ENCODE measurements around the gene KRTAP10-1.
A peak's percentile ranks its signal among the peaks of the same experiment; 100 is the strongest.
"Not testable (repeated sequence)": the region's sequence is repeated elsewhere in the genome, so short reads cannot be mapped to it uniquely, and the experiment has no call there.

KRTAP10-1 gene

DNA sequence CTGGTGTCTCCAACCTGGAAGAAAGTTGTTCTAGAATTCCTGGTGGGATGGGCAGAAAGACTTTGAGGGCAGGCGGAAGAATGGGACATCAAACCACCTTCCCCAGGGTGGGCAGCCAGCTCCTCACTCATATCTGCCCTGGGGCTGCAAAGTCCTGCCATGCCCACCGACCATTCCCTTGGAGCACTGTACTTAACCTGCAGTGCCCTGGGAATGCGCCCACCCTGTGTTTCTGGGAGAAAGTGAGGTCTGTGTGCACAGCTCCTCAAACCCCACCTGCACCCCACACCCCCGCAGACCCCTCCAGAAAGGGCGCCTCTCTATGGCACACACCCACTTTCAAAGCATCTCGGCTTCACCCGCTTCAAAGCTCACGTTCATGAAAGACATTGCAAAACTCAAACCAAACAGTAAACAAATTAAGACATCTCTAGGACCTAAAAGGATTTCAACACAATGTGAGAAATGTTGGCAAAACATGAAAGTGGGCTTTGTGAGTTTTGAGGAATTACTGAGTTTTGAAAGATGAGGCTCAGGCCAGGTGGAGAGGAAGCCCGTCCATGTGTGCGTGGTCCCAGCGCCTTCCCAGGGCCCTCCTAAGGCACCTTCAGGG lies 25.1 kb downstream of the KRTAP10-1 start:
- no peak for DNase-seq

DNA sequence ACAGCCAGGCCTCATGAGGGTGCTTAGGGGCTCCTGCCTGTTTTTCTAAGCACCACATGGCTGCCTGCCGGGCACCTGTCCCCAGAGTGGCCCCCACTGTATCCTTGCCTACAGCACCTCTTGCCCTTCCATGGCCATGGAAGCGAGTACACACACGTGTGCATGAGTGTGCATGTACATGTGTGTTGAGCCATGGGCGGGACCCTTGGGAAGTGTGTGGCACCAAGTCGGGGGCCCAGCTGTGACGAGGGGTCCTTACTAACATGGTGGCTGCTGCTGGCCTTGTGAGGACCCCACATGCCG lies 25.8 kb downstream of the KRTAP10-1 start:
- no peak for DNase-seq

DNA sequence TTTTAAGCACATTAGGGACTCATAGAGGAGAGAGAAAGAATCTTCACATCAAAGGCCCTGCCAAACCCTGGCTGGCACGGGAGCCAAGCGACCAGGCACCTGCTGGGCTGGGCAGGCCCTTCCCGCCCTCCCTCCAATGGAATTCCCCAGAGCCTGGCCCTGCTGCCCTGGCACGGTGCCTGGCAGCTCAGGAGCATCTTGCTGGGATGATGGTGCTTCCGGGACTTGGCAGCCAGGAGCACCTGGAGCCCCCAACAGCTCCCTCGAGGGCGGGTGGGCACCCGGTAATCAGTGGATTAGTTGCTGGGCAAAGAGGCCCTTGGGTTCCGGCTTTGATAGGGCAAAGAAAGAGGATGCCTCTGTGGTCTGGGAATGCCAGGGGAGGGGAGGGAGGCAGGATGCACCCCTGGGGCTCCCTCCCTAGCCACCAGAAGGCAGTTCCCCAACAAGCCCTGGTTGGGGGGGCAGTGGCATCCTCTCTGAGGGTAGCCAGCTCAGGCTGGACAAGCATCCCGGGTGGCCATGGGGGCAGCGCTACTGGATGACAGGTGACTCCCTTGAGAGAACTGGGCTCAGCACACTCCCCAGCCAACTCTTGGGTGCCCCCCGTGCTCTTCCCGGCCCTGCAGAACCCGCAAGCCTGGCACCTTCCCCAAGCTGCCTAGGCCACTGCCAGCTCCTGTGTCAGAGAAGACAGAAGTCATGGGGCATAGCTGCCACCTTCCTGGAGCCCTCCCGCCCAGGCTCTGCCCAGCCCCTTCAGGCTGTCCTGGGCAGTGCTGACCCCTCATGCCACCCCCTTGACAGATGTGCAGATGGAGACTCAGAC lies 26.4 kb downstream of the KRTAP10-1 start:
- DNase-seq: peak; percentile 76

DNA sequence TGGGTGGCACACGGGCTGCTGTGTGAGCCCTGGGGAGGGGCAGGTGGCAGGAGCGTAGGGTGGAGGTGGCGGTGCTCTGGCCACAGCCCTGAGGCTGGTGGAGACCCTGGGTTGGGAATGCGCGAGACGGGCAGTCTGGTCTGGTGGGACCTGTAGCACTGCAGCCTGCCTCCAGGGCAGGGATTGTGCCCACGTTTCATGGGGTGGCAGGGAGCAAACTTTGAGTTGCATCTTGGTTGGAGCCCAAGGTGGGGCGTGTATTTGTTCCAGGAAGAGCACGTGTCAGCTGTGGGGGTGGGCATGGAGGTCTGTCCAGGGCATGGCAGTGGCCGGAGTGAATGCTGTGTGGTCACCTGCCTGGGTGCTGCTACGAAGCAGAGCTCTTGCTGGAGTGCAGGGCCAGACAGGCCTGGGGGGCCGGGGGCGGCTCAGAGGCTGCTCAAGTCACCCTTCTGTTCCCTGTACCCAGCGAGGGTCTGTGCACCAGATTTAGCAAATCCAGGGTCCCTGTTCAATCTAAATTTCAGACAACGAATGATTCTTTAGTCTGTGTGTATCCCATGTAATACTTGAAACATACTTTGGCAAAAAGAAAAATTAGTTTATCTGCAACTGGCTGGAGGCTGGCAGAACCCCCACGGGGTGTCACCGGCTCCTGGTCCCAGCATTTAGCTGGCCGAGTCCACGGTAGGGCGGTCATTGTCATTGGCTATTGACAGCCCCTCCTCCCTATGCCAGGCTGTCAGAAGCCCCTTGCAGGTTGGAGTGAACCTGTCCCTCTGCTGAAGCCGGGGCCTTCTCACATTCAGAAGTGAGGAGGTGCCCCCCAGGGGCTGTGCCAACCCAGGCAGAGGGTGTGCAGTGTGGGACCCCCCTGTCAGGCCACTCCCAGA lies 27.3 kb downstream of the KRTAP10-1 start:
- DNase-seq: no peak

DNA sequence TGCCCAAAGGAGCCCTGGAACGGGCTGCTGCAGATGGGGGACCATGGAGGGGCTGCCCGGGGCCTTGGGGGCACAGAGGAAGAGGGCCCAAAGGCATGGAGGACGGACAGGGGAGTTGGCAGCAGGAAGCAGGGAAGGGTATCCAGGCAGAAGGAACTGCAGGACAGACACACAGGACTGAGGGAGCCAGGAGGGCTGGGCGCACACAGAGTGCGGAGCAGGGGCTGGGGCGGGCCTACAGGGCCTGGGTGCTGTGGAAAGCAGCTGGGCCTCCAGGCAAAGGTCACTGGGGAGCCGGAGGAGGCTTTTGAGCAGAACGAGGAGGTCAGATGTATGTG lies 28.1 kb downstream of the KRTAP10-1 start:
- DNase-seq: no peak

DNA sequence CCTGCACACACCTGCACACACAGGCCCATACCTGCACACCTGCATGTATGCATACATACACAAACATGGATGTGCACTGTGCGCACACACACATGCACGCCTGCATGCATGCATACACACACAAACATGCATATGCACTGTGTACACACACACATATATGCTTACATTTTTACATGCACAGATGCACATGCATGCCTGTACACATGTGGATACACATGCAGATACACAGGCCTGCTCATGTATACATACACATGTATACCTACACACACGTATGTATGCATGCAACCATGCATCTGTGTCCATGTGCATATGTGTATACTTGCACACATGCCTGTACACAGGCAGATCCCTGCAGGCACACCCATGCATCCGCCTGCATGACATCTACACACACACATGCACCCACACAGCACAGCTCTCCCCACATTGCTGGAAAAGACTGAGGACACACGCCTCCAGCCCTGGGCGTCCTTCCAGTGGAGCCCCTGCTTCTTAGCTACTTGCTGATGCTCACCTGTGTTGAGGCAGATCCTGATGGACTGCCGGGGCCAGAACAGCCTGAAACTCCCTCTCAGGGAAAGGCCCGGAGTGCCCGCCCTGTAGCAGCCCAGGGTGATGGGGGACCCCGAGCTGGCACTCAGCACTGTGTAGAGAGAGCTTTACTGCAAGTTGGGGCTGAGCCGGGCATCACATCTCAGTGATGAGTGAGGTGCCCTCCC lies 28.6 kb downstream of the KRTAP10-1 start:
- DNase-seq: no peak

DNA sequence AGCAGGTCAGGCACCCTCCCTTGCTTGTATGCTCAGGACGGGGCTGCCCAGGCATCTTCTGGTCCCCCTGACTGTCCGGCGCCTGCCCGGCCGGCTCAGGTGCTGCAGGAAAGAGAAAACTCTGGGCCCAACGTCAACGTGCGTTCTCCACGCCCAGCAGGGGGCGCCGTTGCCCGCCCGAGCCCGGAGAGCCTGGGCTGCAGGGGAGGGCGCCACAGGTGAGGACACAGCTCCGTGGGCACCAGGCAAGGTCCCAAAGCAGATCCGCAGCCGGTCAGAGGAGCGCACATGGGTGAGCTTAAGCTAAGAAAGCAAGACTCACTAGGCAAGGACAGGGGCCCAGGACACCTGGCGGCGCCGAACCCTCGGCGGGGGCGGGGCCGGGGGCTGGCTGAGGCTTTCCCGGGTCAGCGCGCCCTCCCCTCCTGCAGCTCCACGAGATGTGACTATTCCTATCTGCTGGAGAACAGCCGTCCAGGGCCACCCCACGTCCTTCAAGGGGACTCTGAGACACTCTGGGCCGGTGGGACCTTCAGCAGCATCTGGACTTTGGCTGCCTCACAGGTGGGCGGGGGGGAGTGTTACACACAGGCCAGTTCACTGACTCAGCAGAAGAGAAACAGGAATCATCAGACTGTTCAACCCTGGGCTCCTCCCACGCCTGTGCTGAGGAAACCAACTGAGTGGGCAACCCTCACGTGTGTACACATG lies 29.3 kb downstream of the KRTAP10-1 start:
- DNase-seq: peak; percentile 34

DNA sequence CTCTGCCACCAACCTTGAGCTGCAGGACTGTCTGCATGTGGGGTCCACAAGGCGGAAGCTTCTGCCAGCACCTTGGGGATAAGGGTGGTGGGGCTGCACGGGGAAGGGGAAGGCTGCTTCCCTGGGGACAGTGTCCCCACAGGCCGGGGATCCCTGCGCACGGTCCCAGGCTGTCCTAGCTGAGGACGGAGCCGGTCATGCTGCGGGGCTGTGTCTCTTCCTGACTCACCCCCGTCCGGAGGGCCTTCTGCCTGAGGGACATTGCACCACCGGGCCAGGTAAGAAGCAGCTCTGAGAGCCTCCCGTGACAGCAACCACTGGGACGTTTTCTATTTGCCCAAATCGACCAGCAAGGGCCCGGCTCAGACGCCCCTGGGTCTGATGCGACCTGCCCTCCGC lies 29.9 kb downstream of the KRTAP10-1 start:
- DNase-seq: no peak

DNA sequence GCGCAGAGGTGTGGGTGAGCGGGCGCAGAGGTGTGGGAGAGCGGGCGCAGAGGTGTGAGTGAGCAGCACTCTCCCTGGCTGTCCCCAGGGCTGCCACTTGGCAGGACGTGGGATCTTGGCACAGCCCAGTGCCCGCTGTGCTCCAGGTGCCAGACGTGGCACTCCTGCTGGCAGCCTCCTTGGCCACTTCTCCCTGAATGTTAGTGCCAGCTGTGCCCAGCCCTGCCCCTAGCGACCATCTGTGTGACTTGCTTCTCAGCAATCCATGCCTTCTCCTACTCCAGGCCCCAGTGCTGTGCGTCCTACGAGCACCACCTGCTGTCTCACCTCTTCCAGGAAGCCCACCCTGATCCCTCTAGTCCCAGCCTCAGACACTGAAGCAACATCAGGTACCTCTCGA lies 30.5 kb downstream of the KRTAP10-1 start:
- peak; percentile 54 for DNase-seq

DNA sequence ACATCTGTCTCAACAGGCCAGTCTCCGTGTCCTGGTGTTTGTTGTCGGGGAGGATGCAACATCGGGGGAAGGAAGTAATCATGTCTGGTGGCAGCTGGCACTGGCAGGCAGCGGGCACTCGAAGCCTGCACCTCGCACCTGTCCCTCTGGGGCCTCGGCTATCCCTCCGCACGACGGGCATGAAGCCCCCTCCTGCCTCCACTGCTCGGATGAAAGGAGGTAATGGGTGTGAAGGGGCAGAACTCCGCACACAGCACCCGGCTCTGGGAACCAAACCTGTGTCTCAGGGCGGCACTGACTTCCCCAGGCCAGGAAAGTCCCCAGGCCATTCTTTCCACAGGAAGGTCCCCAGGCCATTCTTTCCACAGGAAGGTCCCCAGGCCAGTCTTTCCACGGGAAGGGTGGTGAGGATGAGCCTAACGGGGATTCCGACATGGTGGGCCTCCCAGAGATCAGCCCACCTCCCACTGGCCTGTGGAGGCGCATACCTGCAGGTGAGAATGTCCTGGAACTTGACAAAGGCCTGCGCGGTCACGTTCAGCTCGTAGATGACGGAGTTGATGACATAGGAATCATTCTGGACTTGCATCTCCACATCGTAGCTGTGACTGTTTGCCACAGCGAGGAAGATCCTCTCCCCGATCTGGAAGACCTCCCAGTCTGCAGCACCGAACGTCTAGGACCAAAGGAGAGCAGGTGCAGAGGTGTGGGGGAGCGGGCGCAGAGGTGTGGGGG lies 31.1 kb downstream of the KRTAP10-1 start:
- no peak for DNase-seq

DNA sequence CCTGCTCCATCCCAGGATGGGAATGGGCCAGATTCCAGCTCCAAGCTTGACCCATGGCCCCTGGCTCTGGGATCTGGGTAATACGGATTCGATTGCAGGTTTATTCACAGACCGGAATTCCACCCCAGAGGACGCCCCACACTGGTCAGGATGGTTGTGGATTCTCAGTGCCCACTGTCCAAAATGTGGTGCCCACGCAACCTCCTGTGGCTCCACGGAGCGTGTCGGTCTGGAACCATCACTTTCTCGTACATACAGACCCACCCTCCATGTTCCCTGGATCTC lies 31.6 kb downstream of the KRTAP10-1 start:
- DNase-seq: no peak

DNA sequence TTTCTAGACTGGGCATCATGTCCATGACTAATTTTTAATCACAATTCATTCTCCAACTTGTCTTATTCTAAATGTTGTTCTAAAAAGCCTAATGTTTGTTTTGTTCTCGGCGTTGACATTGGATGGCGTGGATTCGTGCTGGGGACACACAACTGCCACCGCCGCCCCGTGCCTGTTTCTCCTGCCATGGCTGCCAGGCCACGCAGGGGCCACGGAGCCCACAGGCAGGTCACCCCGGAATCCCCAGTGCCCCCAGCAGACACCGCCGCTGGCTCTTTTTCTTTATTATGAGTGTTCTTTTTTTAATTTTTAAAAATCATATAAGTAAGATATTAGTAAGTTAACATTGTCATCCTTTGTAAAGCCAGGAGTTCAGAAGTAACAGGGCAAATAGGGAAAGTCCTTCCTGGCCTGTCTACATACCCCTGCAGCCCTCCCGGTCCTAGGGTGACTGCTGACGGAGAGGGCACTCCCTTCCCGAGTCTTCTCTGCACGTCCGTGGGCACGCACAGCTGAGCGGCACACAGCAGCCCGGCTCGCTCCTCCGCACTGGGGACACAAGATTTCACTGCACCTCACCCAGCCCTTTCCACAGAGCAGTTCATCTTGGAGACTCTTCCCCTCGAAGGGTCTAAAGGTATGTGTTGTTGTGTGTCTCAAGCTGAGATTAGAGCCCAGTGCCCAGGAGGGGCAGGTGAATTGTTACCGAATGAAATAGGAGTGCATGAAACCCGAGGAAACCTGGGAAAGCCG lies 32.1 kb downstream of the KRTAP10-1 start:
- no peak for DNase-seq

DNA sequence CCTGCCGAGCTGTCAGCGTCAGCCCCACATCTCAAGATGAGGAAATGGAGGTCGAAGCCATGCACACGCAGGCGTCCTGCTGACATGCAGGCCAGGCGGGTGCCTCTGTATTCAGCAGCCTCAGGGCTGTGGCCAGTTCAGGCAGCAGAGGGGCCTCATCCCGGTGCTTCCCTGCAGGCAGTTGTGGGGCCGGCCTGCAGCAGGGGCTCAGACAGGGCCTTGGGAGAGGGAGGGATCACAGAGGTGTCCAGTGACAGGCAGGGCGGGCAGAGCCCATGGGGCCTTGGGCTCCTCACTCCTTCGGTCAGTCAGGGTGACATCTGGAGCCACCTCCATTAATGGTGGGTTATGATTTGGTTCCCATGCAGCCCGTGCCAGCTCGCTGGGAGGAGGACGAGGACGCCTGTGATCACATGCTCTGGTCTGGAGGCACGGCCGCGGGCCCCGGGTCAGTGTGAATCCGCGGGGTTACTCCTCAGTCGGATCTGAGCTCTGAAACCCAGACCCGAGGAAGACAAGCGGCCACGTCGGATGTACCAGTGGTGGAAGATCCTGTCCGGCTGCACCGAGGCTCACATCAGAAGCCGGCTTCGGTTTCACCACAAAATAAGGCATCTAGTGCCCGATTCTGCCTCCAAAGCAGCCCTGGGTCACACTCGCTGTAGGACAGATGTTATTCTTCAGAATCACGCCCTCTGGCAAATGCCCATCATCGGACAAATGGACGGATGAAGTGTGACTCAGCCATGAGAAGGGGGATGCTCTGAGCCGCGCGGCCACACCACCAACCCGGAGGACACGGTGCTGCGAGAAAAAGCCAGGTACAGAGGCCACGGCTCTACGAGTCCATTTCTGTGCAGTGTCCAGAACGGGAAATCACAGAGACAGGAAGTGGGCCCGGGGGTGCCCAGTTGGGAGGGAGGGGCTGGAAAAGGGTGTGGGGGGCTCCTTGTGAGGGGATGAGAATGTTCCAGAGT lies 33.4 kb downstream of the KRTAP10-1 start:
- DNase-seq: no peak

DNA sequence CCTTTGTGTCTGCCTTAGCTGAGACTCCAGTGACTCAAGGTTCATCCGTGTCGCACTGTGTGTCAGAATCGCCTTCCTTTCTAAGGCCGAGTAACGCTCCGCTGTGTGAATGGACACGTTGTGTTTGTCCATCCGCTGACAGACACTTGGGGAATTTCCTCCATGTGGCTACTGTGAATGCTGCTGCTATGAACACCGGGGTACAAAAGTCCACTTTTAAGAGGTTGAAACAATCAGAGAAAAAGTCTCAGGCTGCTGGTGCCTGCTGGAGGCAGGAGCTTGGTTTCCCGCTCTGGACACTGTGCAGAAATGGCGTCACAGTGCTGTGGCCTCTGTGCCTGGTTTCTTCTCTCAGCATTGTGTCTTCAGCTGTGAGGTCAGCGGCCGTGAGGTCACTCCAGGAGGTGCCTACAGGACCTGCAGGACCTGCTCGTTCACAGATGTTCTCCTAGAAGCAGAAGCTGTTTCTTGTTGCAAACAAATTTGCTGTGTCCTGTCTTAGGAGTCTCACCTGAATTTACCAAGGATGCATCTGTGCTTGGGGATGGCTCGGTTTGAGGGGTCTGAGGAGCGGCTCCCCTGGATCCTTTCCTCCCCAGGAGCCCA lies 34.2 kb downstream of the KRTAP10-1 start:
- DNase-seq: no peak

DNA sequence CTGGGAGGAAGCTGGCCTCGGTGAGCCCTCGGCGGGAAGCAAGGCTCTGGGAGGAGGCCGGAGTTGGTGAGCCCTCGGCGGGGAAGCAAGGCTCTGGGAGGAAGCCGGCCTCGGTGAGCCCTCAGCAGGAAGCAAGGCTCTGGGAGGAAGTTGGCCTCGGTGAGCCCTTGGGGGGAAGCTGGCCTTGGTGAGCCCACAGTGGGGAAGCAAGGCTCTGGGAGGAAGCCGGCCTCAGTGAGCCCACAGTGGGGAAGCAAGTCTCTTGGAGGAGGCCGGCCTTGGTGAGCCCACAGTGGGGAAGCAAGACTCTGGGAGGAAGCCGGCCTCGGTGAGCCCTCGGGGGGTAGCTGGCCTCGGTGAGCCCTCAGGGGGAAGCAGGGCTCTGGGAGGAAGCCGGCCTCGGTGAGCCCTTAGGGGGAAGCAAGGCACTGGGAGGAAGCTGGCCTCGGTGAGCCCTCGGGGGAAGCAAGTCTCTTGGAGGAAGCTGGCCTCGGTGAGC lies 36.0 kb downstream of the KRTAP10-1 start:
- DNase-seq: no peak

DNA sequence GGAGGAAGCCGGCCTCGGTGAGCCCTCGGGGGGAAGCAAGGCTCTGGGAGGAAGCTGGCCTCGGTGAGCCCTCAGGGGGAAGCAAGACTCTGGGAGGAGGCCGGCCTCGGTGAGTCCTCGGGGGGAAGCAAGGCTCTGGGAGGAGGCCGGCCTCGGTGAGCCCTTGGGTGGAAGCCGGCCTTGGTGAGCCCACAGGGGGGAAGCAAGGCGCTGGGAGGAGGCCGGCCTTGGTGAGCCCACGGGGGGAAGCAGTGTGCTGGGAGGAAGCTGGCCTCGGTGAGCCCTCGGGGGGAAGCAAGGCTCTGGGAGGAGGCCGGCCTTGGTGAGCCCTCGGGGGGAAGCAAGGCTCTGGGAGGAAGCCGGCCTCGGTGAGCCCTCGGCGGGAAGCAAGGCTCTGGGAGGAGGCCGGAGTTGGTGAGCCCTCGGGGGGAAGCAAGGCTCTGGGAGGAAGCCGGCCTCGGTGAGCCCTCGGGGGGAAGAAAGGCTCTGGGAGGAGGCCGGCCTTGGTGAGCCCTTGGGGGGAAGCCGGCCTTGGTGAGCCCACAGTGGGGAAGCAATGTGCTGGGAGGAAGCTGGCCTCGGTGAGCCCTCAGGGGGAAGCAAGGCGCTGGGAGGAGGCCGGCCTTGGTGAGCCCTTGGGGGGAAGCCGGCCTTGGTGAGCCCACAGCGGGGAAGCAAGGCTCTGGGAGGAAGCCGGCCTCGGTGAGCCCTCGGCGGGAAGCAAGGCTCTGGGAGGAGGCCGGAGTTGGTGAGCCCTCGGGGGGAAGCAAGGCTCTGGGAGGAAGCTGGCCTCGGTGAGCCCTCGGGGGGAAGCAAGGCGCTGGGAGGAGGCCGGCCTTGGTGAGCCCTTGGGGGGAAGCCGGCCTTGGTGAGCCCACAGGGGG lies 36.7 kb downstream of the KRTAP10-1 start:
- not testable (repeated sequence) for DNase-seq

DNA sequence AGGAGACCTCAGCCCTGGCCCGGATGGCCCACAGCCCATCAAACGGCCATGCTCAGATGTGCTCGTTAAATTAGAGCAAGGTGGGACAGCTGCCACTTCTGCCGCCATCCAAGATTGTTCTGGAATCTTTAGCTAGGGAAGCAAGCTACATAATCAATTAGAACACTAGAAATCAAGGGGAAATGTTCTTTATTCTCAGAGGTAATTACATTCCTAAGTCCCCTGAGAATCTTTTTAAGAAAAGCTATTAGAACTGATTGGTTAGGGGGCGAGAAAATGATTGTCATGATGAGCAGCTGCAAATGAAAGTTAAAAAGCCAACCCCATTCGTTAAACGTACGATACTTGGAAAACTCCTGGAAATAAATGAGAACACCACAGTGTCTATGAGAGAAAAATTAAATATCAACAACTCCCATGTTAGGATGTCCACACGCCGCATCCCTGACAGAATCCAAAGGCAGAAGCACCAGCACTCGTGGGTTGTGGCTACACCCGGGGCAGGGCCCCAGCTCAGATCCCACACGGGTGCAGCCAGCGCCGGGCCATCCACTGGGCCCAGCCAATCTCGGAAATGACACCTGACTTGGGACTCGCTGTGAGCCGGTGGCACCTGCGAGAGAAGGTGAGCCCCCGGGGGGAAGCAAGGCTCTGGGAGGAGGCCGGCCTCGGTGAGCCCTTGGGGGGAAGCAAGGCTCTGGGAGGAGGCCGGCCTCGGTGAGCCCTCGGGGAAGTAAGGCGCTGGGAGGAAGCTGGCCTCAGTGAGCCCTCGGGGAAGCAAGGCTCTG lies 37.6 kb downstream of the KRTAP10-1 start:
- DNase-seq: no peak

DNA sequence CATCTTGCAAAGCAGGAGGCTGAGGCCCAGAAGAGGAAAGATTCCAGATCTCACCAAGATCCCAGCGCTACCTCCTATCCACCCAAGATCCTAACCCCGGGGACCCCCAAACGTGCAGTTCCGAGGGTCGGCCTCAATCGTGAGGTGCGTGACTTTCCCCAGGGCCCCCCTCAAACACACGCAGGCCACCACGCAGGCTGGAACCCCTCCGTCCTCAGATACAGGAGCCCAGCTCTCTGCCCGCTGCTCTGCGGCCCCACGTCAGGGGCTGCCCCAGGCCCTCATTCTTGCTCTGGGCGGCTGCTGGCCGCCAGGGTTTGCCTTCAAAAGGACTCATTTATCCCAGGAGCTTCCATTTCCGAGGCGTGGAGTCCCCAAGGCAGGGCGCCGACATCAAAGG lies 39.9 kb downstream of the KRTAP10-1 start:
- no peak for DNase-seq

Measured in NCI-H1092 (cell line).